ENCODE results near the gene SLC9A1.

The SLC9A1 gene

DNA sequence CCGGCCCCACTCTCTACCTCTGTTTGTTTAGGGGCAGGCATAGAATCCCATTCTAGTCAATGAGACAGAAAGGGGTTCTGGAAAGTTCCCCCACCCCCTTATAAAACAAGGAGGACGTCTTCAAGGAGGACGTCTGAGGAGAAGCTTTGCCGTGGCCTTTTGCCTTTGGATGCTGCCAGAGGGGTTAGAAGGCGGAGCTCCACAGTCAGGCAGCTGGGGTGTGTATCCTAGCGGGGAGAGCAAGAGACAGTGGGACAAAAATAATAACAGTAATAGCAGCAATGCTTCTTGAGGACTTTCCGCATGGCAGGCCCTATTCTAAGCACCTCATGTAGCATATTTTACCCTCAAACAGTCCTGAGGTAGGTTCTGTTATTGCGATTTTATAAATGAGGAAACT, 94.0 kb downstream of the SLC9A1 start:
- no peak for DNase-seq

DNA sequence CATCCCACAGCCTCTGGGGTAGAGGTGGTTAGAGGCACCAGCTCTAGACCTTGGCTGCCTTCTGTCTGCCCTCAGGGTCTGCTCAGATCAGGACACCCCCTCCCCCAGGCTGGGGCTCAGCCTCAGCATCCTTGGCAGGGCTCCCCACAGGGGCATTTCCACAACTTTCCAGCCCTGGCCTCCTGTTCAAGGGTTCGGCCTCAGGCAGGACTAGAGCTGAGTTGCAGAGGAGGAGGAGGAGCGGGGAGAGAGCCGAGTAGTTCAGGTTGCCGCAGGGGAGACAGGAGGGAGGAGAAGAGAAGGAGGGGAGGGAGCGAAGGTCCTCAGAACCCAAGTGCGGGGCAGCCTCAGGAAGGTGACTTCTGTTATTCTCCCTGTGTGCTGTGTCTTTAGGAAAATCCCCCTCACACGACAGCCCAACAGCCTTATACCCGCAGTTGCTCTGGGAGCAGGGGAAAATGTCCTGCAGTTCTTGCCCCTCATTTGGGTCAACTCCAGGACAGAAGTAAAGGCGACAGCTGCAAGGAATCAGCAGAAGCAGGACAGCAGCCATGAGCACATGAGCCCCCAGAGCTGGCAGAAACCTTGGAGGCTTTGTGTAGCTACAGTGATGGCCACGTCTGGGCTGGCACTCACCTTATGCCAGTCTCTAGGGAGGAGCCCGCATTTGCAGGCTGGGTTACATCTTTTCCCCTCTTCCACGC, 95.8 kb downstream of the SLC9A1 start:
- no peak for DNase-seq

DNA sequence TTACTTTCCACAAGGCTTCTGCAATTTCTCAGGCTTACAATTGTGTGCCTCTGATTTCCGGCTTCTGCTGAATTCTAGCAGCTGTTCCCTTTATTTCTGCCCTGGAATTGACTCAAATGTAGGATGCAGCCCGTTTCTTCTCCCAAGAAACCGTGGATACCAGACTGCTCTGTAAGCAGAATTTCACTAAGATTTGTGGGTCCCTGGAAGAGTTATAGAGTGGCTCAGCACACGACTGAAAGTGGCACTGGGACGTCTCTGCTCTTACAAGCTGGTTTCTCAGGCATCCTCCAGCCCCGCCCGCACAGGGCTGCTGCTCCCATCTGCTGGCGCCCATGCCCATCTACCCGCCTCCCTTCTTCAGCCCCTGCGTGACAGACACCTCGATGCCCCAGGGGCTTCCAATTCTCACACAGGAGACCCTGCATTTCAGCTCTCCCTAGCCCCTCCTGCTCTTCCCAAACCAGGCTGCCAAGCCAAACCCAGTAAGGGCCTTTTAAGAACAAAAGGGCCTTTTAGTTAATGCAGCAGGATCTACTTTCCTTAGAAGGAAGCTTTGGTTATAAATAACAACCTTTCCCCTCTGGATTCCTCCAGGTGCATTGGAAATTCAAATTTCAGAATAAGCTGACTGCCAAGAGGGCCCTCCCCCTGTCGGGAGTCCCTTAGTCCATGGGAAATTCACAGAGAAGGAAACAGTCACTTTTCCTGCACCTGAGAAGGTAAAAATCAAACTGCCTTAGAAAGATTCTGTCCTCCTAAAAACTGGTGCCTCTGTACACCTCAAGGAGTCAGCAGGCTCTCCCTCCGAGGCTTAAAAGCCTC, 96.9 kb downstream of the SLC9A1 start:
- DNase-seq: no peak

- no peak for DNase-seq
These were observed 97.5 kb downstream of the SLC9A1 start for GRCh38 chr1:27057389-27057788.

DNA sequence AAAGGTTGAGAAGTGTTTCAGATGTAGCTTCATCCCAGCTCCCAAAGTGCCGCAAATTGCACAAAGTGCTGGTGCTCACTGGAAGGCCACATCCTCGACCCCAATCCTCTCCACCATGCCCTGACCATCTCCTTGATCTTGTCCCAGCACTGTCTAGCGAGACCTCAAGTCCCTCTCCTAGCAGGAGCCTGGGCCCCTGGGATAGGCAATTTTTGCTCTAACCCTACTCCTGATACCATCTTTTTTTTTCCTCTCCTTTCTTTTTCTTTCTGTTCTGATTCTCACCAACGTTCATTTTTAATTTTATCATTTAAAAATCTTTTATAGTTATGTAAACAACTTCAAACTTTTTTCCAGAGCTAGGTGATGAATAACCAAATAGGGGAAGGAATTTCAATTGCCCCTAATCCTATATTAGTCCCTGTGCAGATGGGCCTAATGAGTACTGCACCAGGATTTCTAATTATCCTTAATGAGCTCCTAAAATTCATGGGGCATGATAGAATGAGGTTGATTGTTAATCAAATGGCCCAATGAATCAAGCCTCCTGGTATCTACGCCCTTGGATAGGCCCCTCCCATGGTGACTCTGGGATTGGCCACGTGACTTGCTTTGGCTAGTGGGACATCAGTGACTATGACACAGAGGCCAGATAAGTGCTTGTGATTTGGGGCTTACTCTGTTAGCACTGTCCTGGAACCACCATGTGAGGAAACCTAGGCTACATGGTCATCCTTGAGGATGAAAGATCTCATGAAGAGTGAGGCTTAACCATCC, 100.8 kb downstream of the SLC9A1 start:
- DNase-seq: no peak

GRCh38 chr1:27052527-27052926, 102.4 kb downstream of the SLC9A1 start:
- no peak for DNase-seq

- no peak for DNase-seq
These were observed 105.3 kb downstream of the SLC9A1 start for GRCh38 chr1:27049607-27050006.

- no peak for DNase-seq
These were observed 105.8 kb downstream of the SLC9A1 start for GRCh38 chr1:27049100-27049499.
